ENCODE measurements around the gene RADIL.

DNA sequence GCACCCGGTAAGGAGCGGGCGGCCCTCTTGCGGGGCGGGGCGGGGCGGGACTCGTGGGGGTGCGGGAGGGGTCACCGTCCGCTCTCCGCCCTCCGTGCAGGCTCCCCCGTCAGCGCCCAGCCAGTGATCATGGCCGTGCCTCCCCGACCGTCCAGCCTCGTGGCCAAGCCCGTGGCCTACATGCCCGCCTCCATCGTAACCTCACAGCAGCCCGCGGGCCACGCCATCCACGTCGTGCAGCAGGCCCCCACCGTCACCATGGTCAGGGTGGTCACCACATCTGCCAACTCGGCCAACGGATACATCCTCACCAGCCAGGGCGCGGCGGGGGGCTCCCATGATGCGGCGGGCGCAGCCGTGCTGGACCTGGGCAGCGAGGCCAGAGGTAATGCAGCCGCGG, 124.3 kb downstream of the RADIL start:
- TF ChIP-seq, protein P1, sequence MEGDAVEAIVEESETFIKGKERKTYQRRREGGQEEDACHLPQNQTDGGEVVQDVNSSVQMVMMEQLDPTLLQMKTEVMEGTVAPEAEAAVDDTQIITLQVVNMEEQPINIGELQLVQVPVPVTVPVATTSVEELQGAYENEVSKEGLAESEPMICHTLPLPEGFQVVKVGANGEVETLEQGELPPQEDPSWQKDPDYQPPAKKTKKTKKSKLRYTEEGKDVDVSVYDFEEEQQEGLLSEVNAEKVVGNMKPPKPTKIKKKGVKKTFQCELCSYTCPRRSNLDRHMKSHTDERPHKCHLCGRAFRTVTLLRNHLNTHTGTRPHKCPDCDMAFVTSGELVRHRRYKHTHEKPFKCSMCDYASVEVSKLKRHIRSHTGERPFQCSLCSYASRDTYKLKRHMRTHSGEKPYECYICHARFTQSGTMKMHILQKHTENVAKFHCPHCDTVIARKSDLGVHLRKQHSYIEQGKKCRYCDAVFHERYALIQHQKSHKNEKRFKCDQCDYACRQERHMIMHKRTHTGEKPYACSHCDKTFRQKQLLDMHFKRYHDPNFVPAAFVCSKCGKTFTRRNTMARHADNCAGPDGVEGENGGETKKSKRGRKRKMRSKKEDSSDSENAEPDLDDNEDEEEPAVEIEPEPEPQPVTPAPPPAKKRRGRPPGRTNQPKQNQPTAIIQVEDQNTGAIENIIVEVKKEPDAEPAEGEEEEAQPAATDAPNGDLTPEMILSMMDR (IDR thresholded peaks at IDR 0.05), result no peak
- no peak for TF ChIP-seq POLR2A (IDR thresholded peaks at IDR 0.05)

Data from body of pancreas (tissue), 4 donors.